Keratinocyte (primary cell): ENCODE data around the gene SLC38A8. TPM values are rescaled to one million over a fixed set of nuclear protein-coding genes. Genes with fewer than 3 reads are reported as not detected.

Experiments
- DNase-seq: peaks from one replicate; pipeline ENCODE4 v3.0.0-alpha.2; 2011; ENCODE audit warnings: low read depth, missing footprints, low spot score
- FAIRE-seq: peaks from 2 replicates; lab custom pipeline; 2011; peaks lifted over from hg19 to GRCh38; lab: Jason Lieb, UNC
- H2AFZ ChIP-seq: 2 replicates; pipeline ENCODE4 v1.6.0; 2012; ENCODE audit warnings: low read length, control low read depth, inconsistent platforms; ENCODE audit not compliant: control insufficient read depth
- H3K27ac ChIP-seq: 2 replicates; pipeline ENCODE4 v1.5.1; 2011; ENCODE audit warnings: low read length; ENCODE audit not compliant: control insufficient read depth, insufficient read depth
- H3K27me3 ChIP-seq: 3 replicates; pipeline ENCODE4 v1.6.0; 2011; ENCODE audit warnings: low read length; ENCODE audit not compliant: control insufficient read depth, insufficient read depth; ENCODE audit errors: extremely low read depth
- H3K36me3 ChIP-seq, 2 experiments: 2 replicates in 1 of 2; 3 replicates in 1 of 2; pipeline ENCODE4 v1.5.1; 2011; ENCODE audit warnings: low read length in 2 of 2, mild to moderate bottlenecking in 1 of 2; ENCODE audit not compliant: control insufficient read depth in 2 of 2, insufficient read depth in 2 of 2; ENCODE audit errors: extremely low read depth in 1 of 2
- H3K4me1 ChIP-seq: 3 replicates; pipeline ENCODE4 v1.5.1; 2011; ENCODE audit warnings: low read length; ENCODE audit not compliant: control insufficient read depth, insufficient read depth; ENCODE audit errors: extremely low read depth
- H3K4me2 ChIP-seq: 3 replicates; pipeline ENCODE4 v1.6.0; 2011; ENCODE audit warnings: low read depth, low read length; ENCODE audit not compliant: control insufficient read depth, insufficient read depth; ENCODE audit errors: extremely low read depth
- H3K4me3 ChIP-seq, 3 experiments: fragments of 200-600 bp in 1 of 3; sonication (generic) in 1 of 3; 2 replicates in 2 of 3; 3 replicates in 1 of 3; pipeline ENCODE4 v1.5.1; 2011 to 2016; ENCODE audit warnings: low read length in 3 of 3, mild to moderate bottlenecking in 3 of 3, control low read depth in 2 of 3, inconsistent platforms in 1 of 3, low read depth in 1 of 3, mixed read lengths in 1 of 3, mixed run types in 1 of 3, moderate library complexity in 1 of 3; ENCODE audit not compliant: control insufficient read depth in 2 of 3, insufficient read depth in 2 of 3; ENCODE audit errors: extremely low read depth in 1 of 3
- H3K79me2 ChIP-seq: 2 replicates; pipeline ENCODE4 v1.6.0; 2012; ENCODE audit warnings: low read length; ENCODE audit not compliant: control insufficient read depth, insufficient read depth
- H3K9ac ChIP-seq: 3 replicates; pipeline ENCODE4 v1.6.0; 2011; ENCODE audit warnings: low read length; ENCODE audit not compliant: control insufficient read depth, insufficient read depth; ENCODE audit errors: extremely low read depth
- H3K9me1 ChIP-seq: 3 replicates; pipeline ENCODE4 v1.6.0; 2011; ENCODE audit warnings: low read length; ENCODE audit not compliant: control insufficient read depth, insufficient read depth; ENCODE audit errors: extremely low read depth
- H3K9me3 ChIP-seq: 2 replicates; pipeline ENCODE4 v1.5.1; 2012; ENCODE audit warnings: low read depth, low read length; ENCODE audit not compliant: control insufficient read depth
- H4K20me1 ChIP-seq: 3 replicates; pipeline ENCODE4 v1.6.0; 2011; ENCODE audit warnings: low read length; ENCODE audit not compliant: control insufficient read depth, insufficient read depth; ENCODE audit errors: extremely low read depth
- EZH2 ChIP-seq: IDR thresholded peaks from one replicate; pipeline ENCODE4 v1.6.1; 2012; ENCODE audit warnings: inconsistent platforms, mild to moderate bottlenecking, low read length, moderate library complexity
- dilution Hi-C: fragments of 300-500 bp; cut with MboI; formaldehyde crosslinking; loops from one replicate; pipeline ENCODE4 v1.7.0; 2020; ENCODE audit warnings: low sequenced_read_pairs; ENCODE audit not compliant: extremely low pct_ligation_motif_present
- polyA plus RNA-seq, 5 experiments: library from polyadenylated mRNA; depleted of rRNA in 3 of 5; stranded (reverse) in 3 of 5; stranded (forward) in 1 of 5; unstranded in 1 of 5; fragments of >200 nt; gene quantifications; 1 replicate in 1 of 5; 2 replicates in 3 of 5; 3 replicates in 1 of 5; pipeline versions ENCODE4 v1.2.1 to v1.2.3, GENCODE V29; 2011 to 2012; ENCODE audit warnings: missing spikeins in 2 of 5, low read depth in 1 of 5, low replicate concordance in 1 of 5
- TF ChIP-seq, protein P1 (sequence below), 3 experiments: IDR thresholded peaks in 1 of 3; conservative IDR thresholded peaks in 1 of 3; optimal IDR thresholded peaks in 1 of 3; 2 replicates in 2 of 3; 3 replicates in 1 of 3; pipeline versions ENCODE3 to v1.5.1; 2011; ENCODE audit warnings: low read length in 3 of 3, mild to moderate bottlenecking in 3 of 3, moderate library complexity in 2 of 3, control low read depth in 1 of 3, inconsistent platforms in 1 of 3; ENCODE audit not compliant: insufficient read depth in 2 of 3; ENCODE audit errors: extremely low read depth in 1 of 3

Gene SLC38A8
- polyA plus RNA-seq, 1 donor (not counting 4 experiments of a cell fraction or from before 2014, with no cell fraction given) = not detected

DNA sequence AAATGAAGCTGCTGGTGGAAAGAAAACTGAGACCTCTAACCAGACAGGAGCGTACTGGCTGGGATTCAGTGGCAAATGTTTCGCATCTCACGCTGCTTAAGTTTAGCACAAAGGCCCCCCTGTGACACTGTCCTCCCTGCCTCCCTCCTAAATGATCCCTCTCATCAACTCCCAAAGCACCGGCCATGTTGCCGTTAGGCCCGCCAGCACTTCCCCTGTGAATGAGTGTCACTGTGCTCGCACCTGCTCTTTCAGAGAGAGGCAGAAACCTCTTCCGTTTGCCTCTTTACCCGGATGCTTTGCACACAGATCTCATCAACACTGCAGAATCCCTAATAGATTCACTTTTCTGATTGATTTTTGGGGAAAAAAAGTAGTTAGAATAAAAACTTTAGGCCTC lies 47.6 kb upstream of the SLC38A8 start:
- peaks cover 37 to 39% of the 10 kb centered on the region in 2 experiments for H3K36me3 ChIP-seq

DNA sequence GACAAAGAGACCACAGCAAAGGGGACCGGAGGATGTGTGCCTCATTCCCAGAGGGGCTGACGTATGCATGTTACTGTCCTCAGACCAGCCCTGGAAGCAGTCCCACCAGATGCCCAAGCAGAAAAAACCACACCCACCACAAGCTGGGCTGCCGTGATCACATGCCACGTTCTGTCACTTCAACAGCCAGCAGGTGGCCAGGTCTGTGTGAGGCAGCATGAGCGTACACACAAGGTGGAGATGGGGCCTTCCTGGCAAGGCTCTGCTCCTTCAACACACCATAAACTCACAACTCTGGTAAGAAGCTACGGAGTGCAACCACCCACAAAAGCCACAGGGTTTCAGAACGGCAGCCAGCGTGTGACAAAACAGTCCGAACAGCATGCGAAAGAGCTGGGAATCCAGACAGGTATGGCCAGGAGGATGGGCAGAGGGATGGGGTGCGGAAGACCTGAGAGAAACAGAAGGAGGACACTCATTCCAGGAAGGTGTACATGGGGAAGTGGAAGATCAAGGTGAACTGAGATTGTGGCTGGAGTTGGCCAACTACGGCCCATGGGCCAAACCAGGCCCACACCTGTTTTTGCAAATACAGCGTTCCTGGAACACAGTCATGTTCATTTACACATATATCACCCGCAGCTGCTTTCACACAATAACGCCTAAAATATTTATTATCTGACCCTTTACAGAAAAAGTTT lies 46.2 kb upstream of the SLC38A8 start:
- Histone ChIP-seq H3K4me3 (no peak overlapping the region), H3K4me1 (no peaks in the 10 kb centered on the region), H4K20me1 (no peaks in the 10 kb centered on the region), H3K4me2 (no peak overlapping the region), H3K79me2 (no peaks in the 10 kb centered on the region), H3K27me3 (no peaks in the 10 kb centered on the region), H3K9ac (no peak overlapping the region), H3K9me3 (no peaks in the 10 kb centered on the region), H3K9me1 (no peaks in the 10 kb centered on the region), H3K27ac (no peak overlapping the region), H2AFZ (no peak overlapping the region), H3K36me3 (peaks cover 33 to 42% of the 10 kb centered on the region in 2 experiments)
- DNase-seq (no peak), FAIRE-seq (no peak)
- TF ChIP-seq, protein P1, sequence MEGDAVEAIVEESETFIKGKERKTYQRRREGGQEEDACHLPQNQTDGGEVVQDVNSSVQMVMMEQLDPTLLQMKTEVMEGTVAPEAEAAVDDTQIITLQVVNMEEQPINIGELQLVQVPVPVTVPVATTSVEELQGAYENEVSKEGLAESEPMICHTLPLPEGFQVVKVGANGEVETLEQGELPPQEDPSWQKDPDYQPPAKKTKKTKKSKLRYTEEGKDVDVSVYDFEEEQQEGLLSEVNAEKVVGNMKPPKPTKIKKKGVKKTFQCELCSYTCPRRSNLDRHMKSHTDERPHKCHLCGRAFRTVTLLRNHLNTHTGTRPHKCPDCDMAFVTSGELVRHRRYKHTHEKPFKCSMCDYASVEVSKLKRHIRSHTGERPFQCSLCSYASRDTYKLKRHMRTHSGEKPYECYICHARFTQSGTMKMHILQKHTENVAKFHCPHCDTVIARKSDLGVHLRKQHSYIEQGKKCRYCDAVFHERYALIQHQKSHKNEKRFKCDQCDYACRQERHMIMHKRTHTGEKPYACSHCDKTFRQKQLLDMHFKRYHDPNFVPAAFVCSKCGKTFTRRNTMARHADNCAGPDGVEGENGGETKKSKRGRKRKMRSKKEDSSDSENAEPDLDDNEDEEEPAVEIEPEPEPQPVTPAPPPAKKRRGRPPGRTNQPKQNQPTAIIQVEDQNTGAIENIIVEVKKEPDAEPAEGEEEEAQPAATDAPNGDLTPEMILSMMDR (optimal IDR thresholded peaks at IDR 0.05 in 1 of 3, IDR thresholded peaks at IDR 0.05 in 1 of 3, conservative IDR thresholded peaks at IDR 0.05 in 1 of 3; ENCODE audit: extremely low read depth in 1 of 3, insufficient read depth in 2 of 3, low read length in 3 of 3) = peak in 1 of 3 experiments; percentile 33
- TF ChIP-seq EZH2 = no peak
- dilution Hi-C loops = no loop called here

More for the DNA sequence above, 47.6 kb upstream of the SLC38A8 start:
- Histone ChIP-seq H3K4me1 (no peaks in the 10 kb centered on the region), H3K27ac (no peak overlapping the region), H3K27me3 (no peaks in the 10 kb centered on the region), H3K4me2 (no peak overlapping the region), H4K20me1 (no peaks in the 10 kb centered on the region), H3K9me3 (no peaks in the 10 kb centered on the region), H2AFZ (no peak overlapping the region), H3K4me3 (no peak overlapping the region), H3K9ac (no peak overlapping the region), H3K9me1 (no peaks in the 10 kb centered on the region), H3K79me2 (no peaks in the 10 kb centered on the region)
- DNase-seq (no peak), FAIRE-seq (no peak)
- TF ChIP-seq, protein P1 (optimal IDR thresholded peaks at IDR 0.05 in 1 of 3, IDR thresholded peaks at IDR 0.05 in 1 of 3, conservative IDR thresholded peaks at IDR 0.05 in 1 of 3; ENCODE audit: extremely low read depth in 1 of 3, insufficient read depth in 2 of 3, low read length in 3 of 3) = no peak
- no peak for TF ChIP-seq EZH2
- dilution Hi-C loops = no loop called here
